GM20000 (cell line): ENCODE measurements around the gene YBX2.

Experiments used
- DNase-seq: peaks from one replicate; pipeline ENCODE4 v3.0.0; 2012; ENCODE audit warnings: low spot score
- TF ChIP-seq, protein P1 (sequence below): IDR thresholded peaks from 2 replicates; pipeline ENCODE4 v1.5.1; 2012; ENCODE audit warnings: mild to moderate bottlenecking, control low read depth; ENCODE audit errors: extremely low read depth, missing control alignments

The YBX2 gene

DNA sequence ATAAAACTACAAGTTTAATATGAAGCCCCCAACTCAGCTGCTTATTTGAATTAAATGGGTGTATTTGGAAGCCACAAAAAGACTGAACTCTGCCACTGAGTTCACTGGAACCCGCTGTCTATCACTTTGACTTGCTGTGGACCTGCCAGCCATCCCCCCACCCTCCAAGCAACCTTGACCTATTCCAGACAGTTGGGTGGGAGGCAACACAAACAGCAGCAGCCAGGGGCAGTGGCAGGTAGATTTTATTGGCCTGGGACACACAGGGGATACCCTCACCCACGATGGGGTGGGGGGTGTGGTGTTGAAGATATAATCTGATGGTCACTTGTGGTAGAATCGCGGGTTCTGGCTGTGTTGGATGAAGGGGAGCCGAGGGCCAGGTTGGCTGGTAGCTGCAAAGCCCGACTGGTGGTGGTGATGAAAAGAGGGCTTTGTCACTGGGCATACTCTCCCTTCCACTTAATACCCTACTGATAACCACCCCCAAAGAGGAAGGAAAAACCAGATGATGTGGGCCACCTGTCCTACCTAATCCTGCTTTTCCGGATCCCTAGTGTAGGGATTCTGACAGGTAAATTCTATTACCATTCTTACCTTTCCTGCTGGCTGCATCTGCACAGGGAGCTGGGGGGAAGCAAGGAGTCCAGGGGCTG, 18.1 kb upstream of the YBX2 start:
- TF ChIP-seq, protein P1, sequence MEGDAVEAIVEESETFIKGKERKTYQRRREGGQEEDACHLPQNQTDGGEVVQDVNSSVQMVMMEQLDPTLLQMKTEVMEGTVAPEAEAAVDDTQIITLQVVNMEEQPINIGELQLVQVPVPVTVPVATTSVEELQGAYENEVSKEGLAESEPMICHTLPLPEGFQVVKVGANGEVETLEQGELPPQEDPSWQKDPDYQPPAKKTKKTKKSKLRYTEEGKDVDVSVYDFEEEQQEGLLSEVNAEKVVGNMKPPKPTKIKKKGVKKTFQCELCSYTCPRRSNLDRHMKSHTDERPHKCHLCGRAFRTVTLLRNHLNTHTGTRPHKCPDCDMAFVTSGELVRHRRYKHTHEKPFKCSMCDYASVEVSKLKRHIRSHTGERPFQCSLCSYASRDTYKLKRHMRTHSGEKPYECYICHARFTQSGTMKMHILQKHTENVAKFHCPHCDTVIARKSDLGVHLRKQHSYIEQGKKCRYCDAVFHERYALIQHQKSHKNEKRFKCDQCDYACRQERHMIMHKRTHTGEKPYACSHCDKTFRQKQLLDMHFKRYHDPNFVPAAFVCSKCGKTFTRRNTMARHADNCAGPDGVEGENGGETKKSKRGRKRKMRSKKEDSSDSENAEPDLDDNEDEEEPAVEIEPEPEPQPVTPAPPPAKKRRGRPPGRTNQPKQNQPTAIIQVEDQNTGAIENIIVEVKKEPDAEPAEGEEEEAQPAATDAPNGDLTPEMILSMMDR: no peak
- DNase-seq: no peak

DNA sequence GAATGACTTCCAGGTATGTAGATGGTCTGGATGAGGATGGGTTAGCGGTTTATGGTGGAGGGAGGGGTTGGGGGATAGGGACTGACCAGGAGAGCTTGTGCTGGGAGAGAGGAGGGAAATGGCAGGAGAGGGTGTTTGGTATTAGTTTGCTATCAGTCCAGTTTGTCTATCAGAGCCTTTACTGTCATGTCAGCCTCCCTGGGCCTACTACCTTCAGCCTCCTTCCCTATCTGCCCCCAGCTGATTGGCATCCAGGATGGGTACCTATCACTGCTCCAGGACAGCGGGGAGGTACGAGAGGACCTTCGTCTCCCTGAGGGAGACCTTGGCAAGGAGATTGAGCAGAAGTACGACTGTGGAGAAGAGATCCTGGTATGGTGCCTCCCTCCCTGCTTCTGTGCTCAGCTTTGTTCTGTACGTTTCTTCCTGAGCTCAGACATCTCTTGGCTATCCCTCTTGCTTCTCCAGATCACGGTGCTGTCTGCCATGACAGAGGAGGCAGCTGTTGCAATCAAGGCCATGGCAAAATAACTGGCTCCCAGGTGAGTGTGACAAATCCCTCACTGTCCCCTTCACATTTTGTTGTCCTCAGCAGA, 16.8 kb upstream of the YBX2 start:
- TF ChIP-seq, protein P1: no peak
- DNase-seq: no peak

DNA sequence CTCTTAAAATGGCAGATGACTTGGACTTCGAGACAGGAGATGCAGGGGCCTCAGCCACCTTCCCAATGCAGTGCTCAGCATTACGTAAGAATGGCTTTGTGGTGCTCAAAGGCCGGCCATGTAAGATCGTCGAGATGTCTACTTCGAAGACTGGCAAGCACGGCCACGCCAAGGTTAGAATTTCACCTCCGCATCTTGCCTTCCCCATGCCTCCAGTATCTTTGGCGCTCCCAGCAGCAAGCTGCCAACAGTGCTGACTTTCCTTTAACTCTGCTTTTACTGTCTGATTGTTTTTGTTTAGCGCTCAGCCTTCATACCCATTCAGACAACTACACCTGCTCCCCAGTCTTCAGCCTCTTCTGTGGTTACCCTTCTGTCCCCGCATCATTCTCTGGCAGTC, 15.2 kb upstream of the YBX2 start:
- TF ChIP-seq, protein P1: no peak
- DNase-seq: no peak

DNA sequence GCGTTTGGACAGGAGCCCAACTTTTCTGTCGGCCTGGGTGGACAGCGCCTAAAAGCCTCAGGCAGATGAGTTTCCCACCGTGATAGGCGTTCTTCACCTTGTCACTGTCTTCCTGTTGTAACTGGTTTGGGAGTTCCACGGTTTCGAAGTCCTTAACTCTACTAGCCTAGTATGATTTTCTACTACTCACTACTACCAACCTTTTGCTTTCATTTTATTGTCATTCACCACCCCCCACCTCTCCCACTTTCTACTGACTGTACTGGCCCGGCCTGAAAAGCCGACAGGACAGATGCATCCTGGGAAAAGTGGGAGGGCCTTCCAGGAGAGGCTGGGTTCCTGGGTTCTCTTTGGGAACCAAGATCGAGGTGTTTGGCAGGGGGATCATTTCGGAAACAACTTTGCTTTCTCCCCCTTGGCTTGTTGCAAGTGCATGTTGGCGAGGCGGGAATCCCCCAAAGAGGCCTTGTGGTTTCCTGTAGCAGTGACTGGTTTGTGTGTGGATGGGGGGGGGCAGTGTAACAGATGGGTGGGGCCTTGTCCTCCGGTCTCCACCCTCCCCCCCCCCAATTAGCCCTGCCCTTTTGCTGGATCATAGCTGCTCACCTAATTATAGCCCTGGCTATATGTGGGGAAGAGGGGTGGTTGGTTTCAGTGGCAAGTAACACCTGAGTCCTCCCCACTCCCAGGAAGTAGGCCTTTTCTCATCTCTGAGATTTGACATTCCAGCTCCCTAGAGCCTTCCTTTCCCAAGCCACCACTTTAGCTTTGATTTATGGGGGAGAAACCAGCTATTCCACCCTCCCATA, 14.4 kb upstream of the YBX2 start:
- TF ChIP-seq, protein P1: no peak
- DNase-seq: peak; percentile 86

DNA sequence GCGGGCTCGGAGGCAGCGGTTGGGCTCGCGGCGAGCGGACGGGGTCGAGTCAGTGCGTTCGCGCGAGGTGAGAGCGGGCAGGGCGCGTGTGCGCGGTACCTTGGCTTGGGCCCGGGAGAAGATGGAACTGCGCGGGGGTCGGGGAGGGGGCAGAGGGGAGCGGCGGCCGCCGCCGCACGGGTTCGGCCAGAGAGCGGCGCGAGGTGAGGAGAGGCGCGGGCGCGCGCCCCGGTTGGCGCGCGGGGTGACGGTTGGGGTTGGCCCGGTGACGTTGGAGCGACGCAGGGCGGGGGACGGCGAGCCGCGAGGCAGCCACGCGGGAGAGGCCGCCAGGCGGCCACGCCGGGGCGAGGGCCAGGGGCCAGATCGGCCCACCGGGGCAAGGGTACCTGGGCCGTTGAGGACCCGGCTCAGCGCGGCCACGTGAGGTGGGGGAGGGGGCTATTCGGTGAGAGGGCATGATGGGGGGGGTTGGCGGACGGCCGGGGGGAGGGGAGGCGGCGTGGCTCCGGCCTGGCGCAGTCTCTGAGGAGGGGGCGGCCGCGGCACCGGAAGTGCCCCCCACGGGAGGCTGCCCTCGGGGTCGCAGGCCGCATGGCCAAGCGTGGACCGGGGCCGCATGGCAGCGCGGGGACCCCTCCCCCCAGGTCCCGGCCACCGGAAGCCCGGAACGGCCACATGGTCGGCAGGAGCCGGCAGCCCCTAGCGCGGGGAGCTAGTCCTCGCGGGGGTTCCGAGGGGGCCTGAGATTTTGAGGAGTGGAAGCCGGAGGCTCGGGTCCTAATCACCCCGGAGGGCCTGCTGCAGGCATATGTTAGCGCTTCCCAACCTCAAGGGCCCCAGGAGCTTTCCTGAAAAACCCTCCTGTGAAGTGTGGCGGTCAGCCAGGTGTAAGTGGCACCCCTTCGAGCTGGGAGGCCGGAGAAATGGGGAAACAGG, 13.5 kb upstream of the YBX2 start:
- DNase-seq: no peak
- TF ChIP-seq, protein P1: no peak

DNA sequence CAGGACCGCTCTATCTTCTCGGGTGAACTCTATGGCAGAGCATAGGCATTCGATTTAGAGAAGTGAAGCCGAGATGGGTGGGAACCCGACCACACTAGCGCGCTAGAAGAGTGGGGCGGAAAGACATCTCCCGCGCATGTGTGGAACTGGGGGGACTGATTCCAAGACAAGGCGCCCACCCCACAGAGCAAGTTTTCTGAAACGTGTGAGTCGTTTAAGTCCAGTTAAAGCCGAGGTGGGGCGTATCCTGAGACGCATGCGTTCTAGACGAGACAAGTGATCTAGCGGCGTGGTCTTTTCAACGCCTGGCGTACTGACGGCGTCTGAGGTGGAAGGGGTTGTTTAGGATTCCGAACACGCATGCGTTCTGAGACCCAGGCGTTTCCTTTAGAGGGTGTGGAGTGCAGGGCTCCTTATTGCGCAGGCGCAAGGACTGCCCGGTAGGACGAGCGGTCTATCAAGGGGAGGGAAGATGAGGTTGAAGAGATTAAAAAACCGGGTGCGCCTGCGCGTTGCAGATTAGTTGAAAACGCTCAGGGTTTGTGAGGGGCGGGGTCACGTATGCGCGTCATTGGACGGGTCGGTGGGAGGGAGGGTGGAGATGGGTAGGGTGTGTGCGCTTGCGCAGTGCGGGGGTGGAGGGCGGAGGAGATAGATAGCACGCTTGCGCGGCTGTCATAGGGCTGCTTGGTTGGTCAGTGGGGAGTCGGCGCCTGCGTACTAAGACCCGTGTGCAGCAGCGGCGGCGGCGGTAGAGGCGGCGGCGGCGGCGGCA, 12.7 kb upstream of the YBX2 start, which contains the start of gene EIF5A:
Gene EIF5A, plus strand, starts transcription at position 718 of the 775 bp plus-strand sequence. CDS start 2,008 bp downstream, outside the sequence.
- DNase-seq: peak; percentile 98
- TF ChIP-seq, protein P1: no peak
